Measurements from ENCODE around the gene TRABD2B.

GRCh38 chr1:47915677-47916353 is 81.4 kb downstream of the TRABD2B start:
- TF ChIP-seq TCF7 (CRISPR knock-in tag; IDR thresholded peaks at IDR 0.05; ENCODE audit: low read depth) (no peak), CTCF (IDR thresholded peaks at IDR 0.05) (no peak), ESRRA (CRISPR knock-in tag; IDR thresholded peaks at IDR 0.05; ENCODE audit: borderline replicate concordance) (no peak), JUN (CRISPR knock-in tag; IDR thresholded peaks at IDR 0.05) (no peak), FOXK1 (CRISPR knock-in tag; IDR thresholded peaks at IDR 0.05) (no peak), ATF3 (CRISPR knock-in tag; conservative IDR thresholded peaks at IDR 0.05) (no peak), E2F5 (CRISPR knock-in tag; IDR thresholded peaks at IDR 0.05) (no peak)
- TF ChIP-seq, protein P1, sequence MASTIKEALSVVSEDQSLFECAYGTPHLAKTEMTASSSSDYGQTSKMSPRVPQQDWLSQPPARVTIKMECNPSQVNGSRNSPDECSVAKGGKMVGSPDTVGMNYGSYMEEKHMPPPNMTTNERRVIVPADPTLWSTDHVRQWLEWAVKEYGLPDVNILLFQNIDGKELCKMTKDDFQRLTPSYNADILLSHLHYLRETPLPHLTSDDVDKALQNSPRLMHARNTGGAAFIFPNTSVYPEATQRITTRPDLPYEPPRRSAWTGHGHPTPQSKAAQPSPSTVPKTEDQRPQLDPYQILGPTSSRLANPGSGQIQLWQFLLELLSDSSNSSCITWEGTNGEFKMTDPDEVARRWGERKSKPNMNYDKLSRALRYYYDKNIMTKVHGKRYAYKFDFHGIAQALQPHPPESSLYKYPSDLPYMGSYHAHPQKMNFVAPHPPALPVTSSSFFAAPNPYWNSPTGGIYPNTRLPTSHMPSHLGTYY (CRISPR knock-in tag; IDR thresholded peaks at IDR 0.05), result no peak
- TF ChIP-seq, protein P2, sequence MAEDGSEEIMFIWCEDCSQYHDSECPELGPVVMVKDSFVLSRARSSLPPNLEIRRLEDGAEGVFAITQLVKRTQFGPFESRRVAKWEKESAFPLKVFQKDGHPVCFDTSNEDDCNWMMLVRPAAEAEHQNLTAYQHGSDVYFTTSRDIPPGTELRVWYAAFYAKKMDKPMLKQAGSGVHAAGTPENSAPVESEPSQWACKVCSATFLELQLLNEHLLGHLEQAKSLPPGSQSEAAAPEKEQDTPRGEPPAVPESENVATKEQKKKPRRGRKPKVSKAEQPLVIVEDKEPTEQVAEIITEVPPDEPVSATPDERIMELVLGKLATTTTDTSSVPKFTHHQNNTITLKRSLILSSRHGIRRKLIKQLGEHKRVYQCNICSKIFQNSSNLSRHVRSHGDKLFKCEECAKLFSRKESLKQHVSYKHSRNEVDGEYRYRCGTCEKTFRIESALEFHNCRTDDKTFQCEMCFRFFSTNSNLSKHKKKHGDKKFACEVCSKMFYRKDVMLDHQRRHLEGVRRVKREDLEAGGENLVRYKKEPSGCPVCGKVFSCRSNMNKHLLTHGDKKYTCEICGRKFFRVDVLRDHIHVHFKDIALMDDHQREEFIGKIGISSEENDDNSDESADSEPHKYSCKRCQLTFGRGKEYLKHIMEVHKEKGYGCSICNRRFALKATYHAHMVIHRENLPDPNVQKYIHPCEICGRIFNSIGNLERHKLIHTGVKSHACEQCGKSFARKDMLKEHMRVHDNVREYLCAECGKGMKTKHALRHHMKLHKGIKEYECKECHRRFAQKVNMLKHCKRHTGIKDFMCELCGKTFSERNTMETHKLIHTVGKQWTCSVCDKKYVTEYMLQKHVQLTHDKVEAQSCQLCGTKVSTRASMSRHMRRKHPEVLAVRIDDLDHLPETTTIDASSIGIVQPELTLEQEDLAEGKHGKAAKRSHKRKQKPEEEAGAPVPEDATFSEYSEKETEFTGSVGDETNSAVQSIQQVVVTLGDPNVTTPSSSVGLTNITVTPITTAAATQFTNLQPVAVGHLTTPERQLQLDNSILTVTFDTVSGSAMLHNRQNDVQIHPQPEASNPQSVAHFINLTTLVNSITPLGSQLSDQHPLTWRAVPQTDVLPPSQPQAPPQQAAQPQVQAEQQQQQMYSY (CRISPR knock-in tag; IDR thresholded peaks at IDR 0.05), result no peak

Data from WTC11 (cell line).